ENCODE results near the gene HPSE2. TPM values are rescaled to one million over a fixed set of nuclear protein-coding genes. Genes with fewer than 3 reads are reported as not detected.

Gene HPSE2
- total and polyA plus RNA-seq, 2 of the 13 experiments (the other 11 are each of a cell fraction or from before 2014, with no cell fraction given), result 0.01 TPM; not detected in 1

DNA sequence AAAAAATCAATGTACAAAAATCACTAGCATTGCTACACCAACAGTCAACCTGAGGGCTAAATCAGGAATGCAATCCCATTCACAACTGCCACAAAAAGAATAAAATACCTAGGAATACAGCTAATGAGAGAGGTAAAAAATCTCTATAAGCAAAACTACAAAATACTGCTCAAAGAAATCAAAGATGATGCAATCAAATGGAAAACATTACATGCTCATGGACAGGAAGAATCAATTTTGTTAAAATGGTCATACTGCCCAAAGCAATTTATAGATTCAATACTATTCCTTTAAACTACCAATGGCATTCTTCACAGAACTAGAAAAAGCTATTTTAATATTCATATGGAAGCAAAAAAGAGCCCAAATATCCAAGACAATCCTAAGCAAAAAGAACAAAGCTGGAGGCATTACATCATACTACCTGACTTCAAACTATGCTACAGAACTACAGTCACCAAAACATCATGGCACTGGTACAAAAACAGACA, 116.3 kb downstream of the HPSE2 start:
- Histone ChIP-seq H3K9me3 (ENCODE audit: low read length) (peaks cover 8% of the 10 kb centered on the region; the same call in 1 of the 2 replicates), H3K27me3 (ENCODE audit: control insufficient read depth in 1 of 2, insufficient read depth in 2 of 2, low read length in 2 of 2) (no peaks in the 10 kb centered on the region), H3K79me2 (ENCODE audit: insufficient read depth, low read length) (no peaks in the 10 kb centered on the region), H3K27ac (ENCODE audit: extremely low read length, insufficient read depth, low read length) (no peak overlapping the region), H3K9ac (ENCODE audit: insufficient read depth, low read depth, low read length) (no peak overlapping the region), H4K20me1 (ENCODE audit: insufficient read depth, low read length) (no peaks in the 10 kb centered on the region), H3K4me2 (ENCODE audit: low read depth, low read length) (no peak overlapping the region), H3K36me3 (replicated peaks in 1 of 2; ENCODE audit: control insufficient read depth in 1 of 2, insufficient read depth in 2 of 2, low read length in 2 of 2) (no peaks in the 10 kb centered on the region), H3K4me1 (ENCODE audit: insufficient read depth, low read length) (no peaks in the 10 kb centered on the region), H3K4me3 (replicated peaks in 1 of 3; ENCODE audit: insufficient read depth in 1 of 3, low read depth in 2 of 3, low read length in 3 of 3) (no peak overlapping the region), H2AFZ (ENCODE audit: low read length) (no peak overlapping the region)
- ChIA-PET POLR2A (no interaction called here), CTCF (ENCODE audit: low intra/inter-chr PET ratio, low total read pairs) (no interaction called here)
- FAIRE-seq (no peak), DNase-seq (ENCODE audit: low spot score) (no peak), ATAC-seq (no peak)
- BruUV-seq (replicated peaks), result no TSS peak
- in situ Hi-C loops (cut with HindIII; ENCODE audit: extremely low pct_ligation_motif_present, low pct_unique_long_range_greater_than_20kb) (no loop called here), intact Hi-C loops (cut with micrococcal nuclease; ENCODE audit: unreplicated experiment) (no loop called here)
- TF ChIP-seq, protein P1, sequence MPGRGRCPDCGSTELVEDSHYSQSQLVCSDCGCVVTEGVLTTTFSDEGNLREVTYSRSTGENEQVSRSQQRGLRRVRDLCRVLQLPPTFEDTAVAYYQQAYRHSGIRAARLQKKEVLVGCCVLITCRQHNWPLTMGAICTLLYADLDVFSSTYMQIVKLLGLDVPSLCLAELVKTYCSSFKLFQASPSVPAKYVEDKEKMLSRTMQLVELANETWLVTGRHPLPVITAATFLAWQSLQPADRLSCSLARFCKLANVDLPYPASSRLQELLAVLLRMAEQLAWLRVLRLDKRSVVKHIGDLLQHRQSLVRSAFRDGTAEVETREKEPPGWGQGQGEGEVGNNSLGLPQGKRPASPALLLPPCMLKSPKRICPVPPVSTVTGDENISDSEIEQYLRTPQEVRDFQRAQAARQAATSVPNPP (CRISPR knock-in tag; IDR thresholded peaks at IDR 0.05), result no peak
- TF ChIP-seq TBX3 (IDR thresholded peaks at IDR 0.05; ENCODE audit: borderline replicate concordance) (no peak), PHF20 (CRISPR knock-in tag; IDR thresholded peaks at IDR 0.05) (no peak), HHEX (CRISPR knock-in tag; IDR thresholded peaks at IDR 0.05) (no peak), SP1 (IDR thresholded peaks at IDR 0.05) (no peak), SP1 (CRISPR knock-in tag; IDR thresholded peaks at IDR 0.05) (no peak), ATF7 (IDR thresholded peaks at IDR 0.05) (peak; percentile 64), ATF7 (CRISPR knock-in tag; IDR thresholded peaks at IDR 0.05) (no peak), ZNF274 (CRISPR knock-in tag; IDR thresholded peaks at IDR 0.05) (no peak)

DNA sequence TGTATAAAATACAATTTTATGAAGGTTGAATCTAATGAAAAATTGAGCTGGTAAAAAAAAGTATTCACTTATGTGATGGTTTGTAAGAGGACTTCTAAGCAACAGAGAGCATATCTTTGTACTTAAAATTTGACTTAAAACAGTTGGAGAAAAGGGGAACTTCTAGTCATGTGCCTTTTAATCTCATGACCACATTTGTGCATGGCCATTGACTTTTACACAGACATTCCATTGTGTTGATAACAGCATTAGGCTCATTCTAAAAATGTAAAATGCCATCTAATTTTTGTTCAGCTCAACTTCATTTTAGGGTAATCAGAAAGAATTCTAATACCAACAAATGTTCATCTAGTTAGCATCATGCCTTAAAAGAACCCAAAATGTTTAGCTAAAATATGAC, 119.9 kb downstream of the HPSE2 start:
- ChIA-PET POLR2A (no interaction called here), CTCF (ENCODE audit: low intra/inter-chr PET ratio, low total read pairs) (no interaction called here)
- H4K20me1 ChIP-seq (ENCODE audit: insufficient read depth, low read length), result no peaks in the 10 kb centered on the region
- FAIRE-seq (no peak), ATAC-seq (no peak), DNase-seq (ENCODE audit: low spot score) (no peak)
- no peak overlapping the region for H3K4me3 ChIP-seq (replicated peaks in 1 of 3; ENCODE audit: insufficient read depth in 1 of 3, low read depth in 2 of 3, low read length in 3 of 3)
- no peaks in the 10 kb centered on the region for H3K9me3 ChIP-seq (ENCODE audit: low read length)
- H3K4me2 ChIP-seq (ENCODE audit: low read depth, low read length), result no peak overlapping the region
- no TSS peak for BruUV-seq (replicated peaks)
- H3K4me1 ChIP-seq (ENCODE audit: insufficient read depth, low read length), result no peaks in the 10 kb centered on the region
- H3K27me3 ChIP-seq (ENCODE audit: control insufficient read depth in 1 of 2, insufficient read depth in 2 of 2, low read length in 2 of 2), result no peaks in the 10 kb centered on the region
- no peak overlapping the region for H3K9ac ChIP-seq (ENCODE audit: insufficient read depth, low read depth, low read length)
- in situ Hi-C loops (cut with HindIII; ENCODE audit: extremely low pct_ligation_motif_present, low pct_unique_long_range_greater_than_20kb) (no loop called here), intact Hi-C loops (cut with micrococcal nuclease; ENCODE audit: unreplicated experiment) (no loop called here)
- no peaks in the 10 kb centered on the region for H3K79me2 ChIP-seq (ENCODE audit: insufficient read depth, low read length)
- H3K27ac ChIP-seq (ENCODE audit: extremely low read length, insufficient read depth, low read length), result no peak overlapping the region
- no peaks in the 10 kb centered on the region for H3K36me3 ChIP-seq (replicated peaks in 1 of 2; ENCODE audit: control insufficient read depth in 1 of 2, insufficient read depth in 2 of 2, low read length in 2 of 2)
- H2AFZ ChIP-seq (ENCODE audit: low read length), result no peak overlapping the region
- TF ChIP-seq, protein P2, sequence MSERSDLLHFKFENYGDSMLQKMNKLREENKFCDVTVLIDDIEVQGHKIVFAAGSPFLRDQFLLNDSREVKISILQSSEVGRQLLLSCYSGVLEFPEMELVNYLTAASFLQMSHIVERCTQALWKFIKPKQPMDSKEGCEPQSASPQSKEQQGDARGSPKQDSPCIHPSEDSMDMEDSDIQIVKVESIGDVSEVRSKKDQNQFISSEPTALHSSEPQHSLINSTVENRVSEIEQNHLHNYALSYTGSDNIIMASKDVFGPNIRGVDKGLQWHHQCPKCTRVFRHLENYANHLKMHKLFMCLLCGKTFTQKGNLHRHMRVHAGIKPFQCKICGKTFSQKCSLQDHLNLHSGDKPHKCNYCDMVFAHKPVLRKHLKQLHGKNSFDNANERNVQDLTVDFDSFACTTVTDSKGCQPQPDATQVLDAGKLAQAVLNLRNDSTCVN (CRISPR knock-in tag; IDR thresholded peaks at IDR 0.05; ENCODE audit: borderline replicate concordance), result no peak
- TF ChIP-seq, protein P3, sequence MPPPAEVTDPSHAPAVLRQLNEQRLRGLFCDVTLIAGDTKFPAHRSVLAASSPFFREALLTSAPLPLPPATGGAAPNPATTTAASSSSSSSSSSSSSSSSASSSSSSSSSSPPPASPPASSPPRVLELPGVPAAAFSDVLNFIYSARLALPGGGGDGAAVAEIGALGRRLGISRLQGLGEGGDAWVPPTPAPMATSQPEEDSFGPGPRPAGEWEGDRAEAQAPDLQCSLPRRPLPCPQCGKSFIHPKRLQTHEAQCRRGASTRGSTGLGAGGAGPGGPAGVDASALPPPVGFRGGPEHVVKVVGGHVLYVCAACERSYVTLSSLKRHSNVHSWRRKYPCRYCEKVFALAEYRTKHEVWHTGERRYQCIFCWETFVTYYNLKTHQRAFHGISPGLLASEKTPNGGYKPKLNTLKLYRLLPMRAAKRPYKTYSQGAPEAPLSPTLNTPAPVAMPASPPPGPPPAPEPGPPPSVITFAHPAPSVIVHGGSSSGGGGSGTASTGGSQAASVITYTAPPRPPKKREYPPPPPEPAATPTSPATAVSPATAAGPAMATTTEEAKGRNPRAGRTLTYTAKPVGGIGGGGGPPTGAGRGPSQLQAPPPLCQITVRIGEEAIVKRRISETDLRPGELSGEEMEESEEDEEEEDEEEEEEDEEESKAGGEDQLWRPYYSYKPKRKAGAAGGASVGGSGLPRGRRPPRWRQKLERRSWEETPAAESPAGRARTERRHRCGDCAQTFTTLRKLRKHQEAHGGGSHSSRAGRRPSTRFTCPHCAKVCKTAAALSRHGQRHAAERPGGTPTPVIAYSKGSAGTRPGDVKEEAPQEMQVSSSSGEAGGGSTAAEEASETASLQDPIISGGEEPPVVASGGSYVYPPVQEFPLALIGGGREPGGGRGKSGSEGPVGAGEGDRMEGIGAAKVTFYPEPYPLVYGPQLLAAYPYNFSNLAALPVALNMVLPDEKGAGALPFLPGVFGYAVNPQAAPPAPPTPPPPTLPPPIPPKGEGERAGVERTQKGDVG (CRISPR knock-in tag; IDR thresholded peaks at IDR 0.05; ENCODE audit: borderline replicate concordance), result no peak
- TF ChIP-seq ZNF546 (CRISPR knock-in tag; conservative IDR thresholded peaks at IDR 0.05), result no peak
